Activated CD8-positive, alpha-beta memory T cell treated with anti-CD3 and anti-CD28 coated beads, Interleukin-2, amount 50 U/mL, for 1 hour (primary cell): ENCODE measurements around the gene SDHAF1.
"Not testable (repeated sequence)": the region's sequence is repeated elsewhere in the genome, so short reads cannot be mapped to it uniquely, and the experiment has no call there.

Experiments used
- DNase-seq: peaks from one replicate; pipeline ENCODE4 v3.0.0-alpha.2; 2020; ENCODE audit errors: extremely low read depth

The SDHAF1 gene

DNA sequence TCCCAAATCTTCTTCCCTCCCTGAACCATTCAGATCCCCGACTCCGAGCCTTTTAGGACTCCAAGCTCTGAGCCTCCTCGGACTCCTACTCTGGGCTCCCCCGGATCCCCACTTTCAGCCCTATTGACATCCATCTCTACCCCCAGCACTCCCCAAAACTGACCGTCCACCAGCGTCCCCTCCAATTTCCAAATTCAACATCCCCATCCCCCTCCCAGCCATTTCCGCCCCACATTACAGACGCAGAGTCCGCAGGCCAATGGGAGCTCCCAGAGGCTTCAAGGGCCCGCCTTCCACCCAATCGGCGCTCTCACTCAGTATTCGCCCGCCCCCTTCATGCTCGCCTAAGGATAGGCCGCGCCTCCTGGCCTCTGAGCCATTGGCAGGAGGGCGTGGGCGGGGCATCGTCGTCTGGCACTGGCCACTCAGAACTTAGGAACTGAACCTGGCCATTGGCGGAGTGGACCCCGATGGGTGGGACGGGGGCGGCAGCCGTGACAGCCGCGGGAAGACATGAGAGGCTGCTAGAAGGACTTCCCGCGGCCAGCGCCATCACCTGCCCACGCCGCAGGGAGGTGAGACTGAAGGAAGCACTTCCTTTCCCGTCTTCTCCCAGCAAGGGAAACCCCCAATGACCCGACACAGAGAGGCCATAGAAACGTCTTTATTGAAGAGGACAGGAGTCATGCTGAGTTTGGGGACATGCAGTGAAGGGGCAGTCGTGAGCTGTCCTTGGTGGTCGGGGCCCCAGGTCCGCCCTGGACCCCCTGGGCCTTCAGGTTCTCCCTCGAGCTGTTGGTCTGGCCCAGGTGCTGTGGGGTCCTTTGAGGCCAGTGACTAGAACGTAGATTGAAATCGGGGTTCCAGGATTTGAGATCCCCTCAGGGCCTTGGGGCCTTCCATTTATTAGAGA is 19.3 kb downstream of the SDHAF1 start, which contains the start of gene ALKBH6:
Gene ALKBH6 (minus strand): TSS at position 202 of the 913 bp plus-strand sequence. CDS start 816 bp downstream, outside the sequence.
- peak; percentile 99 for DNase-seq

DNA sequence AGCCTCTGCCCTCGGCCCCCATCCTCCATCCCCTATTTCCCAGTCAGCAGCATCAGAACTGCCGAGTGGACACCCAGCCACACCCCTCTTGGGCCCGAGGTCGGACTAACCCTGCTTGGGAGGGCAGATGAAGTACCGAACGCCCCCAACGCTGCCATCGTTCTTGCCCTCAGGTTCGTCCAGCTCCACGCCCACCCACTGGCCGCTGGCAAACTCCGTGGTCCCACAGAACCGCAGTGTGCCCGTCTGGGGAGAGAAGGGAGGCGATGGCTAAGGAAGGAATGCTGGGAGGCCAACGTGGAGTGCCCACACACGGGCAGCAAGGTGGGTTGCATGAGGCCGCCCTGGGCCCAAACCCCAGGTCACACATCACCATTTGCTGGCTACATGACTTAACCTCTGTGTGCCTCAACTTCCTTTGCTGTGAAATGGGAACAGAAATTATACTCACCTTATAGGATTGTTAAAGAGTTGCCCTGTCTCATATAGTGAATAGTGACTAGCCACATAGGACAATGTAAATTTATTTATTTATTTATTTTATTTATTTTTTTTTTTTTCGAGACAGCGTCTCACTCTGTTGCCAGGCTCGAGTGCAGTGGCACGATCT is 24.2 kb downstream of the SDHAF1 start:
- DNase-seq: no peak

GRCh38 chr19:36023432-36023831 is 28.4 kb downstream of the SDHAF1 start:
- no peak for DNase-seq

- DNase-seq: no peak
Measured at GRCh38 chr19:36025541-36025940, 30.6 kb downstream of the SDHAF1 start.

DNA sequence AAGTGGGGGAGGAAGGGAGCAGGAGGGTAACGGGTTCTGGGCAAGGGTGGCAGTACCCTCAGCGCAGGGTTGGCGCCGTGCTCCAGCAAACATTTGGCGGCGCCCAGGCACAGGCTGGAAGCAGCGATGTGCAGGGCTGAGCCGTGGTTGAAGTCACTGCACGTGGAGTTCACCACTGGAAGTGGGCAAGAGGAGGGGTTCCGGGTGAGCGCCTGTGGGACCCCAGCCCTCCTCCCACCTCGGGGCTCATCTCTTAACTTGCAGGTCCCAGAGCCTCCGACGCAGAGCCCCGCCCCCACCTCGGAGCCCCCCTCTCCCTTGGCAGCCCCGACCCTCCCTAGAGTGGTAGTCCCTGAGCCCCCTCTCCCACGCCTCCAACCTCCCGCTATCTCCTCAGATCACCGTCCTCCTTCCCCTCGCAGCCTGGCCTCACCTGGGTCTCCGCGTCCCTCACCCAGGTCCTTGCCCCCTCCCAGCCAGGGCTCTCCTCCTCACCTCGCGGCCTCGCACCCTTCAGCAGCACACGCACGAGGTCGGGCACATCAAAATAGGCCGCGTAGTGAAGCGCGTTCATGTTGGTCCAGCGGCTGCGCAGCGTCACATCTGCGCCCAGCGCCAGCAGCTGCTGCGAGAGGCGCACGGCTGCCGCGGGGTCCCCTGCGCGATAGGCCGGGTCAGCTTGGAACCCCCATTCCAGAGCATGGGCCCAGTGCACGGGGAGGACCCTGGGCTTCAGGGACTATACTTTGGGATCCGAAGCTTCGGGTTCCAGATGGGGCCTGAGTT is 31.3 kb downstream of the SDHAF1 start:
- DNase-seq: no peak

- DNase-seq: no peak
Measured at GRCh38 chr19:36027696-36028095, 32.7 kb downstream of the SDHAF1 start.

DNA sequence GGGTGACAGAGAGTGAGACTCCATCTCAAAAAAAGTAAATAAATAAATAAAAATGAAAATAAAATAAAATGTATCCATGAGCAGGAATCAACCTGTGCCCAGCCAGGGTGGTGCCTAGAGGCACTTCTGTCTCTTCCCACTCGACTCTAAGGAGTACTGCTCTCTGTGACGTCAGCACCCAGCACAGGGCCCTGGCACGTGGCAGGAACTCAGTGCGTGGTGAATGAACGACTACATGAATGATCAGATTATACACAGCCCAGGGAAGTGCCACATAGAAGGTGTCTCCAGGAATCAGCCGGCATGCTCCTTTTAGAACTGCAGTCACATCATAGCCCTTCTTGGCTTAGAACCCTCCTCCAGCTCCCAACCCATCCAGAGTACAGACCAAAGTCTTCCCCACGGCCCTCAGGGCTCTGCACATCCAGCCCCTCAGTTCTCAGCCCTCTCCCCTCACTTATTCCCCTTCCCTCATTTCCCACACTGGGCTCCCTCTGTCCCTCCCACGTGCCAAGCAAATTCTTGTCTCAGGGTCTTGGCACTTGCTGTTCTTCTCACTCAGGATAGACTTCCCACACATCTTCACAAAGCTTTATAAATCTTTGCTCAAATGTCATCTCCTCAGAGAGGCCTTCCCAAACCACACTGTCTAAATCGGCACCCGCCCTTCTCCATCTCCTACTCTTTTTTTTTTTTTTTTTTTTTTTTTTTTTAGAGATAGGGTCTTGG is 33.5 kb downstream of the SDHAF1 start:
- no peak for DNase-seq

- no peak for DNase-seq
Measured at GRCh38 chr19:36030264-36031148, 35.5 kb downstream of the SDHAF1 start.

- no peak for DNase-seq
Measured at GRCh38 chr19:36031308-36031707, 36.3 kb downstream of the SDHAF1 start.

DNA sequence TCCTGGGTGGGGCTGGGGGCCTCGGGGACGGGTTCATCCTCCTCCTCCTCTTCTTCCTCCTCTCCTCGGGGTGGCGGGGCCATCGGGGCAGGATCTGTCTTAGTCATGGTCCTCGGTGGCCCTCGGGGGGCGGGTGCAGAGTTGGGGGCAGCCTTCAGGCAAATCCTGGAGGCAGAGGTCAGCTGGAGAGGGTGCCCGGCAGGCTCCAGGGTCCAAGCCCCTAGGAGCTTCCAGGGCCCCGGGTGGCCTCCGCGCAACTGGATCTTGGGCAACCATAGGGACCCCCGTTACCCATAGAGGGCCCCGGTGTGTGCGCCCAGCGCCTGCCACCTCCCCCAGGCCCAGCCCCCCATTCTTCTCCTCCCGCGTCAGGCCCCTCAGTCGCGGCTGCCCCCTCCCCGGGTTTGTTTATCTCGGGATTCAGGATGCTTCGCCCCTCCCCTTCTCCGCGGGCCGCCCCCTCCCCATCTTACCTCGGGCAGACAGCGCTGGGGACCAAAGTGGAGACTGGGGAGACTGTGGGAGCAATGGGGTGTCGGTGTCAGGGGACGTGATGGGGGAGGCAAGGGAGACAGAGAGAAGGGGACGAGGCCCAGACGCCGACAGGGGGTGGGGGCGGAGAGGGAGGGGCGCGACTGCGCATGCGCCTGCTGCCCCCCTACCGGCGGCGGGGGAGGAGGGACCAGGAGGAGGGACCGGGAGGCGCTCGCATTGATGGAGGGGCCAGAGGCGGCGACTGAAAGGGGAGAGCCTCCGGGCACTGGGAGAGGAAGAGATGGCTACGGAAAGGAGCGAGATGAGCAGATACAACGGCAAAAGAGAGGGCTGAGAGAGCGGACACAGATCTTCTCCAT is 37.5 kb downstream of the SDHAF1 start, which contains the start of gene CLIP3:
Gene CLIP3 (minus strand): TSS at position 623 of the 854 bp plus-strand sequence. CDS start 516 bp downstream, at position 107.
- DNase-seq: no peak

GRCh38 chr19:36040495-36040894 is 45.5 kb downstream of the SDHAF1 start:
- DNase-seq: no peak

- not testable (repeated sequence) for DNase-seq
Measured at GRCh38 chr19:36041092-36041491, 46.1 kb downstream of the SDHAF1 start.

GRCh38 chr19:36041831-36042230 is 46.8 kb downstream of the SDHAF1 start:
- DNase-seq: no peak

DNA sequence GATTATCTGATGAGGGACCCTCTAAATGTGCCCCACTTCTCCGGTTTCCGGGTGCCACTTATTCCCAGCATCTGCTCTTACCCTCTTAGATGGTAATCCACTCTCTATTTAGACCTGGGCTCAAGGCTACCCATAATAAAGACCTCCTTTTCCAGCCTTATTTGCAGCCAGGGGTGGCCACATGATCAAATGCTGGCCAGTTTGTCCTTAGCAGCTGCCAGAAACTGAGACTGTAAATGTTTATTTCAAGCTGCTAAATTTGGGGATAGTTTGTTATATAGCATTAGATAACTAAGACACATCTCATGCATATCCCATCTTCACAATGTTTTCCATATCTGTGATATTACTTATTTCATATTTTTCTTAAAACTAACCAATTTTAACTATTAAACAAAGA is 49.0 kb downstream of the SDHAF1 start:
- no peak for DNase-seq
